HG03520 (cell line): ENCODE results near the gene CHRNE.
"Not testable (repeated sequence)": the region's sequence is repeated elsewhere in the genome, so short reads cannot be mapped to it uniquely, and the experiment has no call there.

Experiments used
- ATAC-seq: cut with Tn5 transposase; IDR thresholded peaks from one replicate; pipeline ENCODE4 v1.9.1; 2021; ENCODE audit warnings: mild to moderate bottlenecking, moderate library complexity; ENCODE audit not compliant: unreplicated experiment

The CHRNE gene

DNA sequence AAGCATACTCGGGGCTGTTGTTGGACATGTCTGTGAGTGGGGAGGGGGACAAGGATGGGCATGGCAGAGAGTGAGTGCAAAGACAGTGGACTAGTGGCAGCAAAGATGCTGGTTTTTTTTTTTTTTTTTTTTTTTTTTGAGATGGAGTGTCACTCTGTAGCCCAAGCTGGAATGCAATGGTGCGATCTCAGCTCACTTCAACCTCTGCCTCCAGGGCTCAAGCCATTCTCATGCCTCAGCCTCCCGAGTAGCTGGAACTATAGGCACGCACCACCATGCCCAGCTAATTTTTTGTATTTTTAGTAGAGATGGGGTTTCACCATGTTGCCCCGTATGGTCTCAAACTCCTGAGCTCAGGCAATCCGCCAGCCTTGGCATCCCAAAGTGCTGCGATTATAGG lies 45.6 kb downstream of the CHRNE start:
- not testable (repeated sequence) for ATAC-seq

DNA sequence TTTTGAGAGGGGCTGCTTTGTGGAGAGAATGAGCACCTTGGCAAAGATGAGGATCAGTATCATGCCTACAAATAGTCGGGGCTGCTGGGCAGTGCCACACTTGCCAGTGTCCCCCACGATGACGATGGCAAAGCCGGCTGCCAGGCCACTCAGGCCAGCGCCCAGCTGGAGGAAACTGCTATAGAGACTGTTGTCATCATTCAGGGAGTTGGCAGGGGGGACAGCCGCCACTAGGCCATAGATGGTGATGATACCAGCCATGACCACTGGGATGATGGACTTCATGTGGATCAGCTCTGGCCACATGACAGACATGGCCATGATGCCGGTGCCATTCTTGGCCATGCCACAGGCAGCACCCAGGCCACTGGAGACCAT lies 46.0 kb downstream of the CHRNE start:
- ATAC-seq, result no peak

DNA sequence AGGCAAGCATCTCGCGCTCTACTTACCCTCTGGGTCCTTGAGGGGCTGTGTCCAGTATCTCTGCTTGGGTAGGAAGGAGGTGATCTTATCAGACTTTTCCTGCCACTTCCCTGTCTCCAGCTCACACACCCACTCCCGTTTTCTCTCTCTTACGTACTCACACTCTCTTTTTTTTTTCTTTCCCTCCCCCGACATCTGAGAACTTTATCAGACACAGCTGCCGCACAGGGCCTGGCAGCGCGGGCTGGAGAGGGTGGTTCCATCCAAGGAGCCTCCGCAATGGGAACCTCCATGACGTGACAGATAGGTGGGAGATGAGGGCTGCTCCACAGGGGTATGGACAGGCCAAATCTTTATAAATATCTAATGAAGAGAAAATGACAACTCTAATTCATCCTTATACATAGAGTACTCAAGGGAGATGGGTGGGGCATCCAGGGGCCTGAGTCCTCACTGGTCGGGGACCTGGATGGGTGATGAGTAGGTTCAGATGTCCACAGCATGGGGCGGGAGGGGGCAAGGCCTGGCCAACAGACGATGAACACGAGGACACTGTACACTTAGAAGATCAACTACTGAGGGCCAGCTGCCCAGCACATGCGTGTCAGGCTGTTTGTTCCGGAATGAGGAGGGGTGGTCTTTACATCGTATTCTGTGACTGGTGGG lies 46.5 kb downstream of the CHRNE start:
- no peak for ATAC-seq

DNA sequence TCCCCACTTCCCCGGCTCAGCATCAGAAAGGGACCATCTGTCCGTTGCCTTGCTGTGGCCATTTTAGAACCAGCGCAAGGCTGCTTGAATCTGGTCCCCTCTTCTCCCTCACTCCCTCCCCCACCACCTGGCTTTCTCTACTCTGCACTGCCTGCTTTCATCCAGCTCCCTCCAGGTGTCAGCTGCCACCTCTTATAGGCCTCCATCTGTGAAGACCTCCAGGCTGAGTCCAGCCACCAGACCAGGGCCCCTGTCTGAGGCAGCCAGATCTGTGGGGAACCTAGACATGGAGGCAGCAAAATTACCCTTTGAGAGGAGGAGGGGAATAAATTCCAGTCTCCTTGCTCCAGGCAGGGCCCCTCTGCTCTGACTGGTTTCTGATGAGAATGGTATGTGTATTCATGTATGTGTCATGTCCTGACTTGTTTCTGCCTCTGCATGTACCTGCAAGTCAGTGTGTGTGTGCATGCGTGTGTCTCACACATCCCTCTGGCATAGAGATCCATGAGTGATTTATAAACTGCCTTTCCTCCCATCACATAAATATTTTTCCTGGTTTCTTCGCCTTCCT lies 48.7 kb downstream of the CHRNE start:
- ATAC-seq, result no peak

DNA sequence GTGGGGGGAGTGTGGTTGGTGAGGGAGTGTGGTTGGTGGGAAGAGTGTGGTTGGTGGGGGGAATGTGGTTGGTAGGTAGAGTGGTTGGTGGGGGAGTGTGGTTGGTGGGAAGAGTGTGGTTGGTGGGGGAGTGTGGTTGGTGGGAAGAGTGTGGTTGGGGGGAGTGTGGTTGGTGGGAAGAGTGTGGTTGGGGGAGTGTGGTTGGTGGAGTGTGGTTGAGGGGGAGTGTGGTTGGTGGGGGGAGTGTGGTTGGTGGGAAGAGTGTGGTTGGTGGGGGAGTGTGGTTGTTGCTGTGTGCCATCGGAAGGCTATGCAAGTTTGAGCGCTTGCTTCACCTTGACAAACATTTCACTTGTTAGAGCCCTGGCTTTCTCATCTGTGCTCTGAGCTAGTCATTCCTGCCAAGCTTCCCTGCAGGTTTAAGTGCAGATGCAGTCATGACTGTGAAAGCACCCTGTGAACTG lies 49.7 kb downstream of the CHRNE start:
- no peak for ATAC-seq

DNA sequence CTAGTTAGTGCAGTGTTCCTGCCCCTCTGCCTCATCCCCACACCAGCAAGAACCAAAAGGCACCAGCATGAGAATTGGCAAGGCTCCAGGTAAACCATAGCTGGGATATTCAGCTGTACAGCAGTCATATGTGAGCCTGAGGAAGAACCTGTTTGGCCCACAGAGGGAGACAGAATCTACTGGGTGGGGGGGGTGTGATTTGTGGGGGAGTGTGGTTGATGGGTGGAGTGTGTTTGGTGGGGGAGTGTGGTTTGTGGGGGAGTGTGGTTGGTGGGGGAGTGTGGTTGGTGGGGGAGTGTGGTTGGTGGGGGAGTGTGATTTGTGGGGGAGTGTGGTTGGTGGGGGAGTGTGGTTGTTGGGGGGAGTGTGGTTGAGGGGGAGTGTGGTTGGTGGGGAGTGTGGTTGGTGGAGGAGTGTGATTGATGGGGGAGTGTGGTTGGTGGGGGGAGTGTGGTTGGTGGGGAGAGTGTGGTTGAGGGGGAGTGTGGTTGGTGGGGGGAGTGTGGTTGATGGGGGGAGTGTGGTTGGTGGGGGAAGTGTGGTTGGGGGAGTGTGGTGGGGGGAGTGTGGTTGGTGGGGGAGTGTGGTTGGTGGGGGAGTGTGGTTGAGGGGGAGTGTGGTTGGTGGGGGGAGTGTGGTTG lies 50.2 kb downstream of the CHRNE start:
- no peak for ATAC-seq

DNA sequence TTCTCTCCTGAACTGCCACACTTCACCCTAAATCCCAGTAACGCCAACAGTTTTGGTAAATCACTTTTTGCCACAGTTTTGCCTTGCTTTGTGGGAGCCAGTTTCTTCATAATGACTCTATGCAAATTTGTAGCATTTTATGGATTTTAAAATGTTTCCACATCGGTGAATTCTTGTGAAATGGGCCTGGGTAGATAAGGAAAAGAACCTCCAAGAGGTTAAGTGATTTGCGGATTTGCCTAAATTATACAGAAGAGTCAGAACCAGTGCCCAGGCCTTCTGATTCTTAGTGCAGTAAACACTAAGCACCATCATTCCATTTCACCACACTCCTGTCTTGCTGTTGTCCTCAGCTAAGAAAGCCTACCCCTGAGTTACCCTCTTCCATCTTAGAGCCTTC lies 51.8 kb downstream of the CHRNE start:
- ATAC-seq, result no peak

DNA sequence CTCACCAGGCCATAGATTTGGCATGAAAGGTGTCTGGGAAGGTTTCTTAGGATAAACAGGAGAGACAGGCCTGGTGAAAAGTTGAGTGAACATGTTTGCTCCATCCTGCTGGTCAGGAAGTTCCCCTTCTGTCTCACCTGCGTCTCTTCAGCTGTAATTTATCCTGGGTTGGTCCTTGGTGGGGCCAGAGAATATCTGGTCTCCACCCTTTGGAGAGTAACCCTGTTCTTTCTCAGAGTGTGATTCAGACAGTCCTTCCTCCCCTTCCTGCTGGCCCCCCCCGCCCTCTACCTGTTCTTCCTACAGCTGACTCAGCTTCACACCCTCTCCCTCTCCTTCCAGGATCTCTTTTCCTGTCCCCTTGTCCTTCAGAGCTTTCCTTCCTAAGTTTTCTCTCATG lies 52.7 kb downstream of the CHRNE start:
- no peak for ATAC-seq

DNA sequence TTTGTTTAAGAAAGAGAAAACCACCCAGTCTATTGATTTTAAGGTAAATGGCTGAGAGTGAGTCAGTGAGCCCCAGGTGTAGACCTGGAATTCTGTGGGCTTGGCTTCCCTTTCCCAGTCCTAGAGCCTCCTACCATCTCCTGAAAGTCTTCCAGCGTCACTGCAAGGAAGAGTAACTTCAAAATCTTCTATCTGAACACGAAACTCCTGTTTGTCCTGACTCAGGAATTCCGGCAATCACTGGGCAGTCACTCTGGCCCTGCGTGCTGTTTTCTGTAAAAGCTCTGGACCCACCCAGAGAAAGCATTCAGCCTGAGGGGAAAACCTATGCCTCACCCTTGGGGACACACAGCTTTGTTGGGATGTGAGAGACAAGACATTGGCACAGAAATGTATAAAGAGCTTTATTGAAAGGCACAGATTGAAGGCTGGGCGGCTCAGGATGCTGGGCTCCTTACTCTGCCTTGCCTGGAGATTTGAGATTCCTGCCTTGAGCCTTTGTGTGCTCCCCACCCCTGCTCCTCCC lies 53.8 kb downstream of the CHRNE start:
- no peak for ATAC-seq
